HG03521 (cell line): ENCODE data around the gene PKD1L1.

Experiments
- ATAC-seq: cut with Tn5 transposase; IDR thresholded peaks from one replicate; pipeline ENCODE4 v1.9.1; 2021; ENCODE audit warnings: mild to moderate bottlenecking, moderate library complexity; ENCODE audit not compliant: unreplicated experiment

PKD1L1 gene

DNA sequence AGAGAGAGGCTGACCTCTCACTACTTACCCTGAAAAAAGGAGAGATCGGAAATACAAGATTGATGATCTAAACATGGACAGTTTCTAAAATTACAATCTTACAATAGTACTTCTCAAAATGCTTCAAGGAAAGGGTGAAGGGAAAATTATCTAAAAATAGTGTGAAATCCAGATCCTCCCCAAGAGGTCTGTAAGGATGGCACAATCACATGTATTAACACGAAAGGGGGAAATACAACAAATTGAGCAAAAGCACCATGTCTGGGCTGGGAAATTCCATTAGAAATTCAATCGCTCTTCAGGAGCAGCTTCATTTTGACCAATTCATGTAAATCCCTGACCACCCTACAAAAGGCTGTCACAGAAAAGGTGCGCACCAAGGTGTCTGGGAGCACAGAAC, 67.0 kb downstream of the PKD1L1 start:
- no peak for ATAC-seq

DNA sequence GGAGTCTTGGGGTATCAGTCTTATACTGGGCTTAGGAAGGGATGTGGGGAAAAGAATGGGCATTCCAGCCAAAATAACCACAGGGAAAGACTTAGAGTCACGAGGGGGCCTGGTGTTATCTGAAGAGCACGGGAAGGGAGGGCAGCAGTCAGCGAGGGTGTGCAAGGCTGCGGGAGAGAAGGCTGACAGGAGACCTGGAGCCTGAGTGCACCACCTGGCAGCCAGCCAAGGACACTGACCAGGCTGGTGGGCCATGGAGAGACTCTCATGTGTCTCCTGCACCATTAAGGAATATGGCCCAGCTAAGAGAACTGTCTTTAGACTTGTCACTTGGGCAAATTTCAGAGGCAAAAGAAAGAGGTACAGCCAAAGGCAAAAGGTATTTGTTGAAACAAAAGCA, 69.6 kb downstream of the PKD1L1 start:
- no peak for ATAC-seq

DNA sequence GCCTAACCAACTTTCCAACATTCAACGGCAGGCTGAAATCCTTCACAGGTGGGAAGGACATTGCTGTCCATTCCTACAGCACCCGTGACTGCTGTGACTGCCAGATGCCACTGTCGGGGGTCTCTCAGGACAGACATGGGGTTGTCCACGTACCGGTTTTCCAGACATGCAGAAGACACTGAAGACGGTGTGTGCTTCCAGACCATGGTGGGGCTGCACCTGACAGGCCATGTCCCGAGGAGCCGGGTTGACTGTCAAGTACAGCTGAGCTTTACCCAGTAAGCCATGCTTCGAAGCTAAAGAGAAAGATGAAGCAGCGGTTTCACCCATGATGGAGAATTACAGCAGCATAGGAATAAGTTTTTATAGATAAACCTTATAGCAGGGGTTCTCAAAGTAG, 70.9 kb downstream of the PKD1L1 start:
- ATAC-seq: no peak

DNA sequence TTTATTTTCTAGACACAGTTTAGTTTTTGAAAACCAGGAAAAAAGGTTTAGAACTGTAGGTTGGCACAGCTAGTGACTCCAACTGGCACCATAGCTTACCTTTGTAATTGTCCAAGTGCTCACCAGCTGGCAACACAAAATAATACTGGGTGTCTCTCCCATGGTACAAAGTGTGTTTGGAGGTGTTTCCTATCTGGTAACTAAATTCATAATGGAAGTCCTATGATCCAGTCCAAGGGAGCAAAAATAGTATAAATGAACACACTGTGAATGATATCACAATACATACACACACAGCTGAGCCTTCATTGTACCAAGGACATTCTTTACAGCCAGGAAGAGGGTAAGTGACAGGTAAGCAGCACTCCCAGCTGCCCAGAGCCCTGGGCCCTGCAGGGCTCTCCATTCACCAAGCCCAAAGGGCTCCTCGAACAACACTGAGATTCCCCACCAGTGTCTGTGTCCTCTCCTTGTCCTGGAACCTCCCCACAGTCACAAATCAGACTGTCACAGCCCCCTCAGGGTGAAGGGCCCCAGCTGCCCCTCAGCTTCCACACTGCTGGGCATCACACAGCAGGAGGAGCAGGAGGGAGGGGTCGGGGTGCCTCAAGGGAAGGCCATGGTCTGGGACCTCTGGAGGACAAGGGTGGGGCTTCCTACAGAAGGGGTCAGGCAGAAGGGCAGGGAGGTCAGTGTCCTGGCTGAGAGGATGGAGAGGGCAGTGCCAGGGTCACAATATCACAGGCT, 72.1 kb downstream of the PKD1L1 start:
- ATAC-seq: no peak

DNA sequence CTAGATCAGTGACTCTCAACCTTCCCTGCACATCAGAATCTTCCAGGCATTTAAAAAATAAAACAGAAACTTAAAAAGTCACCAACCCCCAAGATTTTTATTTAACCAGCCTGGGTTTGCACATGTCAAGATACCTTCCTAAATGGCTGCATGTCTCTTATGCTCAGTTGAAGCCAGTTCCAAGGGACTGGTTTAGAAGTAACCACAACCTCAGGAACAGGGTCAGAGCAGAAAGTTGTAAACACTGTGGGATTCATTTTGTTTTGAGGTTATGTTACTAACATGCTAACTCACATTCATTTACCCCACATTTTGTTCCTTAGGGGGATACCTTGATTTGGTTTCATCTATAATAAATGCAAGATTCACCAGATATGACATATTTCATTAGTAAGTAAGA, 72.9 kb downstream of the PKD1L1 start:
- ATAC-seq: no peak

DNA sequence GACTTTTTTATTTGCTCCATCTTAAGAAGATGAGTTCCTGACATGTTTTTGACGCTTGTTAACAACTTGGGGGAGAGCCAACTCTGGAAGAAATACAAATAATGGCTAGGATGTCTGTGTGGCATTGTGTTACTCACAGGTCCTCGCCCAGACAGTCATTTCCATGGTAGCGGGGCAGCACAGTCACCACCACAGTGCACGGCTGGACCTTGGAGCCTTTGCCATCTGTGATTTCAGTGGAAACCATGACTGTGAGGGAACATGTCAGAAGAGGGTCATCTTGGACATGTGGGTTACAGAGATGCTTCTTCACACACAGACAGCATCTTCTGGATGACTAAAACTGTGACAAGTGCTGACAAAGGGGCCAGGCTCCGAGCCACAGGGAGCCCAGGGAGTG, 74.5 kb downstream of the PKD1L1 start:
- ATAC-seq: no peak

DNA sequence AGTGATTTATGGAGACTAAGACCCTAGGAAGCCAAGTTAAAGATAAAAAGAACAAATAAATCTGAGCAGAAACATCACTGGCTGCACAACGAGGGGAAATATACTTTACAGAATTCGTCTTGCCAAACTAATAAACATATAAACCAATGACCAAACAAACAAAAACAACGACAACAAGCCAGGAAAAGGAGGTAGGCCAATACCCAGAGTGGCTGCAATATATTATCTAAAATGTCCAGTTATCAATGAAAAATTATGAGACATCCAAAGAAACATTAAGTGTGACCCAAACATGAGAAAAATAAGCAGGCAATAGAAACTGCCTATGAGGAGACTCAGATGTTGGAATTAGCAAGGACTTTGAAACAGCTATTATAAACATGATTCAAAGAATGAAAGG, 81.0 kb downstream of the PKD1L1 start:
- ATAC-seq: no peak

DNA sequence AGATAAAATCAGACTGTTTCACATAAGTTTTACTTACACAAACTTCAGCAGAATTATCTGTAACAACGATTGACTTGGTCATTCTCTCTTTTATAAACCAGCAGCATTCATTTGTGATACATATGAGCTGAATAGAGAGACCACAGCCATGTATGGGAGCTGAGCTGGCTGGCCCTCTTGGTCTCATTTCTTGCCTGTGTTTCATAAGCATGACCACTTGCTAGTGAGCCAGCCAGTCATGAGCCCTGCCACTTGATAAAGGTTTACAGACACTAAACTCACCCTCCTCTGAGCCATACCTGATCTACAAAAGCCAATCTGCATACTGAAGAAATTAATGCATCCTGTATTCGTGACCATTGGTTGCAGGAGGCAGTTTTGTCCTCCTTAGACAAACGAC, 82.1 kb downstream of the PKD1L1 start:
- no peak for ATAC-seq

DNA sequence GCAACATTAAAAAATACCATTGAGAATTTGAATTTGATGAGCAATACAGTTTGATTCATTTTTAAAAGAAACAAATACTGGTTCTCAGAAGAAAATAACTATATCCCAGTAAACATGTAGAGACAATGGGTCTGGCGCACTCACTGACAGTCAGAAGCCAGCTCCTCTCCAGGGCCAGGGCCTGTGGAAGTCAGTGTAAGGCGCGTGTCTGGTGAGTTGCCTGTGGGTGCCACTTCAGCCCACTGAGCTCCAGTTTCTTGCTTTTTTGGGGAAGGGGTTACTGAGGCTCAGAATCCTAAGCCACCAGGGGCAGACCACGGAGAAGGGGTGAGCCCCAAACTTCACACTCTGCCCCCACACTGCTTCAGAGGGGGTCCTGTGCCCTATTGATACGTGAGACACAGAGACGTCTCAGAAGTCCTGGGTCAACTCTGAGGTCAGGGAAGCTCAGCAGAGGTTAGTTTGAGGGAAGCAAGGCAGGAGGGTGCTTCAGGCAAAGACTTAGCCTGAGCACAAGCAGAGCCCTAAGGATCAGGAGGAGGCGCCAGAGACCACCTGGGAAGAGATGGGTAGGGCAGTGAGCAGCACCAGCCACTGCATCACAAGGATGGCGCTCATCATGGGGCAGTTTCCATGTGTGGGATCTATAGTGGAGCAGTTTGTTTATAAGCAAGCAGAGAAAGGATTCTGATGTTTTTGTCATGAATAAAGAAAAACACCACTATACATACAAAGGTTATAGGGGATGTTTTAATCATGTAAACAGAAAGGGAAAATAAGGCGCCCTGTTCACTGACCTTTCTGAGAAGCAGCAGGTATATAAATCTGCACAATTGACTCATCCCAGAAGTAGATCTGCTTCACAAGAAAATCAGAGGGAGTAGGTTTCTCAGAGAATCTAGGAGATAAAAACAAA, 95.7 kb downstream of the PKD1L1 start:
- no peak for ATAC-seq

DNA sequence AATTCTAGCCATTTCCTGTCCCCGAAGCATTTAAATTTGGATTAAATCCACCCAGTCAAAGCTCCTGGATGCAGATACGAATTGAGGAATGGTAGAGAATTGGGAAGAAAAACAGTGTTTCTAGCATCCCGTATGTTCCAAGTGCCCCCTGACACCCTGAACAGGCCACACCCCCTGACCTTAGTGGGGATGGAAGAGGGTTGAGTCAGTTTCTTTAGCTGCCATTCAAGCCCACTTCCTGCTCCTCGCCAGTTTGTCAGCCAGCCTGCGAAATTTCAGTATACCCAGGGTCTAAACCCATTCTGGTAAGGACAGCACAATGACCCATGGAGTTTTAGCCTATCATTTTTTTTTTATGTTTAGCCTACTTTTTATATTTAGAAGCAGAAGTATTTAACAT, 101.1 kb downstream of the PKD1L1 start:
- ATAC-seq: no peak

DNA sequence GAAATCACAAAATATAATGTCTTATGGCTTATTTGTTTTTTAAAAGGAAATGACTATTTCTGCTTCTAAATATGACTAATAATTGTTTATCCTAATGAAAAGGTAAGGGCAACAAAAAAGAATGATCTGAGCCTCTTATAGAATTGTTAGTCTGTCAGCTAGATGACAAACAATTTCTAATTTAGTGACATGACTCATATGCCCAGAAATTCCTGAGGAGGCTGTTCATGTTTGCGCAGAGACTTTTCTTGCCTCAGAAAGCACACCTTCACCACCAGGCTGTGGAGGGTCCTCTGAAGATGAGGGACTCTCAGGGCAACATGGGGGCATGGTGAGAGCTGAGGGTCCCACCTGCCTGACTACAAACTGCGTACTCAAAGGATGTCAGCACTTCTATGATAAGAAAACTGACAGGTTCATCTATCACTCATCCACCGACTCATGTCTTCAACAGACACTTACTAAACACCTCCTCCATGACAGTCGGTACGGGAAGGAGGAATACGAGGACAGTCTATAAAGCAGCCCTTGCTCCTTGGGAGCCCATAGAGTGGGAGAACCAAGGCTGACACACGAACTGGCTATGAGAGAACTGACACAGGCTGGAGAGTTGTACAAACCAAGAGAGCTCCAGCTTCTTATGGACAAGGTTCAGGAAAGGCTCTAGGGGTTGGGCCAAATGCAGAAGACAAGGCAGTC, 102.0 kb downstream of the PKD1L1 start:
- ATAC-seq: no peak

DNA sequence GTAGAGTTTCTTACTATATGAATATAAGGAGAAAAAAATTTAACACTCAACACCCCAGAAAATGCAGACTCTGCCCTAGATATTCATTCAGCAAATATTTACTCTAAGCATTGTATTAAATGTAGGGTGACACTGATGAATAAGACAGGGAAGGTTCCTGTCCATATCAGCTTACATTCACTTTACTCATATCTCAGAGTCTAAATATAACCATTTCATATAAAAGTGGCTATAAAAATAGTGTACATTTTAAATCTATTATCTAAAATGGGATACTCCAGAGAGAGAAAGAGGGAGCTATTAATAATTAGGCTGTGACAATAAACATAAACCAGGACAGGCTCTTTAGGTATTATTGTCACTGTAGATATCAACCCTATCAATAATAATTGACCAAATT, 104.0 kb downstream of the PKD1L1 start:
- no peak for ATAC-seq

DNA sequence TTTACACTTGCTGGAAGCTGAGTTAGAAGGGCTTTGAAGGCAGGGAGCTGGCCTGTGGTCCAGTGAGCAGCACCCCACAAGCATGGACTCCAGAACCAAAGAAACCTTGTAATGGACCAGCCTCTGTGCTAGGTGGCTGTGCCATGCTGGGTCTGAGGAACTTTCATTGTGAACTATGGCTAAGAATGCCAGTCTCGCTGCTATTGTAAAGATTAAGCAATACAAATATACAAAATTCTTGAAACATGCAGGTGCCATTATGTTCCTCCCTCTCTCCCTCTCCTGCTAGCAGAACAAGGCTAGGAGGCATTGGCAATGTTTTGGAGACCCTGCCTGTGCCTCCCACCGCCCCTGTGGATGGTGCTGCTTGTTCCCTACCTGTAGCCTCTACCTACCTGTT, 105.0 kb downstream of the PKD1L1 start:
- ATAC-seq: no peak

DNA sequence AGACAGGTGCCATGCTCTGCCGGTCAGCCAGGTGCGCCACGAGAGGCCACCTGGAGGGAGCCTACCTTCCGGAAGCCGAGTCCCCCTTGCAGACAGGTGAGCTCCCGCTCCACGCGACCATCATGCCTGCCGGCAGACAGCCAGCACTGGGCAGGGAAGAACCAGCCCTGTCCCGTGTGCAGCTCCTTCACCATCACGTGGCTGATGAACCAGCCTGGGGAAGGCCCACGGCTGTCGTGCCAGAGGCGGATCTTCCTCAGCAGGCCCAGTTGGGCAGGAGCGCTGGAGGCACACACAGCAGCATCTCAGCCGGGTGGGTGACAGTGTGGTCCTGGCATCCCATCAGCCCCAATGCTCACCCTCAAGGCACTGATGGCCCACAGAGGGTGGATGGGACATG, 108.9 kb downstream of the PKD1L1 start:
- no peak for ATAC-seq

DNA sequence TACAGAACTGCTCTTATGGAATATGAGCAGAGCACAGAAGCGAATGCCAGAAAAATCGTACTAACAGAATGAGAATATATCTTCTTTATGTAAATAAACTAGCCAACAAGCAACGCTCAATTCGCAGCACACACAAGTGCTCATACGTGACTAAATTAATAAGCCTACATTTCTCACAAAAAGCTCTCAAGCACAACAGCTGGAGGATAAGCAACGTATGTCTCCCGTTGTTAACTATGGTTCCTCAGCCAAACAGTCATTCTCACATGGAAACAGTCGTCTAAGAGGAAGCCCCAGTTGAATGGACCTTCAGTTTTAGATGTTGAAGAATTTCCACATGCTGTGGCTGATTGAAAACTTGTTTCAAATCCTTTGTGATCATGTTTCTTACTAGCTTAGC, 110.4 kb downstream of the PKD1L1 start:
- ATAC-seq: no peak

DNA sequence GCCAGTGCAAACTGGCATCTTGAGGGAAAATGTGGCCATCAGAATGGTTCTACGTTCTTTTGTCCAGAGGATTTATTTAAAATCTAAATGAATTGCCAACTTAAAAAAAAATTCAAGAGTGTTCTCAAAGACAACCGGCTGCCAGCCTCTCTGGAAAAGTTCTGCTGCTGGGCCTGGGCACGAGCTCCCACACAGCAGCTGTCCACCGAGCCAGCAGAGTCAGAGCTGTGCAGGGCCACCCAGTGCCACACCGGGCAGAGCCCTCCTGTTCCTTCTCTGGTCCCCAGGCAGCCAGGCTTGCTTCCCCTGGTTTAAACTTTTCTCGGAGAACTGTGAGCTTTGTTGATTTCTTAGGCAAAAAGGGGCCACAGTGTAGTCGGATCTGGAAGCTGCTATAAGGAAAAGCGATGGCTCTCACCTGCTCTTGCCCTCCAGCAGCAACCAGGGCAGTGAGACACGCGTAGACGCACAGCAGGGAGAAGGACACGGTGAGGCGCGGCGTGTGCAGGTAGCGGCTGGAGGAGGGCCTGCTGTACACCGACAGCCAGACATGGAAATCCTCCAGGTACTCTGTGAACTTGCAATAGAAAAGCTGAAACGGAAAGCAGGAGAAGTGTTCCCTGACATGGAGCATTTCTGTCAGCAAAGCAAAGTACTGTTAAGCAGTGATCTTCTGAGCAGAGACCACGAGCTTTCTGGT, 111.6 kb downstream of the PKD1L1 start:
- ATAC-seq: no peak

DNA sequence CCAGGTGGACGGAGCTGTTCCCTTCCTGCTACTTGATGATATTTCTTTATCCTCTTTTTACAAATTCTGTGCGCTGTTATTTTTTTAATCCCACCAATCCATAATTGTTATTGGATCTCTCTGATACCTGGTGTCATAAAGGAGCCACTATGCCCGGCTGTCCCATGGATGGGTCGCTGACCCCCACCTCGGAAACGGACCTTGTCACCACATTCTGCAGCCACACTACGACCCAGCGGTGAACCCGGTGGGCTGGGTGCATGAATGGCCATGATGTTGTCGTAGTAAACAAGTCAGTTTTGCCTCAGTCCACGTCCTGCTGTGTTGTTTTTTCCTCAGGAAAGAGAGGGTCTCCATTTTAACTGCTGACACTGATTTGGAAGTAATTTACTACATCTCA, 112.2 kb downstream of the PKD1L1 start:
- ATAC-seq: no peak

DNA sequence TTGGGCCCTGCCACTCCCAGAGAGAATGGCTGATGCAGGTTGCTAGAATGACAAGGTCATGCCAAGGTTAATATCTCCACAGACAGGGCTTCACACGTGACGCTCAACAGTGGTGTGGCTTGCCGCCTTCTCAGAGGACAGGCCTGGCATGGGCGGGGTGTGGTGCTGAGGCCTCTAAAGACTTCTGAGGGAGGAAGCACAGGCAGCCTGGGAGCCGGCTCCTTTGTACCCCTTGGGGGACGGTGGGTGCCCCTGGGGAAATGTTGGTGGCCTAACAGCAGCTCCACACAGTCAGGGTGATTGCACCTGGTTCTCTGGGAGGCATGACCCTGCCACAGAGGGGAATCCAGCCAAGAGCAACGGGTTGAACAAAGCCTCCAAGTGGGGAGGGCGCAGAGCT, 115.1 kb downstream of the PKD1L1 start:
- no peak for ATAC-seq

DNA sequence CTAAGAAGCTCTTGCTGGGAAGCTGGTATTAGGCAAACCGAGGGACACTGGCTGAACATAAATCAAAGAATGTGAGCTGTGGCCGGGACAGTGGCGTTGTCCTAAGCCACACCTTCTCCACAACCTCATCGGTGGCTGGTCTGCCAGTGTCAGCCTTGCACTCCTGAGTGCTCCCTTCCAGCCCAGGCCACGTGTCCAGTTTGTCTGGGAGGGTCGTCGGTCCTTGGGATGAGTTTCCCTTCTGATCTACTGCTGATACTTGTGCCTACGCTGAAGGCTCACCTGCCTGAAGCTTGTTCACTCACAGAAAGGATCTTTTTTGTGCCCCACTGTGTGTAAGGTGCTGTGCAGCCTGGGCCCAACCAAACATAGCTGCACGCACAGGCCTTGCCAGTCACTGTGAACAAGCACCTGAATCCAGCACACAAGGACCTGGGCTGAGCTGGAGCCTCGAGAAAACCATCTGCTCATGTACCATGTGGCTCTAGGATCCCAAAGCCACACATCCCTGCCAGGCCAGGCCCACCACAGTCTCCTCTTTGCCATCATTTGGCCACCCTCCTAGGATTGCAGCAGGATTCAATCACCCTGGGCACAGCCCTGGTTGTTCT, 116.1 kb downstream of the PKD1L1 start:
- no peak for ATAC-seq

DNA sequence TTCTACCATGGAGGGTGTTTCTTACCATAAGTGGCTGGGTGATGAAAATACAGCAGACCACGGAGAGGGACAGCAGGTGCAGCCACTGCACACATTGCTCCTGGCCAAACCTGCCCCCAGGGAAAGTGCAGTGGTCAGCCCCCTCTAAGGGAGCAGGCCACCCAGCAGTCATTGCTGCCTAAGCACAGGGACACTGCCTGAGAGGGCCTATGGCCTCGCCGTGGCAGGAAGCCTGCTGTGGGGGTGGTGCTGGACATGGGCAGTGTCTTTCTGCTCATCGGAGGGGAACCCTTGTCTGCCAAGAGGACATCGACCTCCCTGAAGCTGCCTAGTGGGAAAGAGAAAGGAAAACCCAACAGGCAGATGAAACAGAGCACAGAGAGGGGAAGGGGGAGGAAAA, 118.3 kb downstream of the PKD1L1 start:
- ATAC-seq: no peak

DNA sequence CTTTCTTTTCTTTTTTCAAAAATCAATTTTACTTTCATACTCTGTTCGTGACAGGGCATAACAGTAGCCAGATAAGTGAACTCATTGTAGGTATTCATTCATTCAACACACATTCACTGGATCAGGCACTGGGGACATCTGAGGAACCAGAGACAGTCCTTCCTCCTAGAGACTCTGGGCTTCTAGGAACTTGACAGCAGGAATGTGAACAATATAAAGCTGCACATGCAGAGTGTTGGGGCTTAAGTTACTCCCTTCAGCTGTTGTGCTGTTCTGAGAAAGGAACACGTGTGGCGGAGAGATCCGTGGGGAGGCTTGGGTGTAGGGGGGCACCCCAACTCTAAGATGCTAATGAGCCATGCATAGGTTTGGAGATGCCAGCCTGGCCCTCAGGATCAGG, 120.4 kb downstream of the PKD1L1 start:
- ATAC-seq: no peak
